ENCODE results near the gene CEMIP.

DNA sequence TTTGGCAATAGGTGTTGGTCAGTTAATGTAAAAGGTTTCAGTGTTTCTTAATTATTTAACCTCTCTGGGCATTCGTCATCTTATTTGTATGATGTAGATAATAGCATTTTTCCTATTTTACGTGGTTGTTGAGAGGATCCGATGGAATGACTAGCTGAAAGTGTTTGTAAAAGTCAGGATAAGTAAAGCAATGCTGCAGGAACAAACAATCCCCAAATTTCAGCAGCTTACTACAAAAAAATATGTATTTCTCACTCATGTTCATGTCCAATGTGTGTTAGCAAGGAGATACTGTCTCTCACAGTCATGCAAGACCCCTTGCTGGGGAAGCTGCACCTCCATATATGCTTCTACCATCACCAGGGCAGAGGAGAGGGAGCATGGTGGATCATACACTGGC is 38.7 kb downstream of the CEMIP start:
- TF ChIP-seq CTCF (IDR thresholded peaks at IDR 0.05; ENCODE audit: insufficient read depth, low read length, poor library complexity, severe bottlenecking) (no peak), EZH2phosphoT487 (conservative IDR thresholded peaks at IDR 0.05; ENCODE audit: low read length) (no peak)

All from SU-DHL-6 (cell line).